GM18498 (cell line): ENCODE measurements around the gene ANKRD11.
"Not testable (repeated sequence)": the region's sequence is repeated elsewhere in the genome, so short reads cannot be mapped to it uniquely, and the experiment has no call there.

Experiments used
- ATAC-seq: cut with Tn5 transposase; IDR thresholded peaks from one replicate; pipeline ENCODE4 v1.9.1; 2021; ENCODE audit warnings: mild to moderate bottlenecking, moderate library complexity; ENCODE audit not compliant: unreplicated experiment

The ANKRD11 gene

DNA sequence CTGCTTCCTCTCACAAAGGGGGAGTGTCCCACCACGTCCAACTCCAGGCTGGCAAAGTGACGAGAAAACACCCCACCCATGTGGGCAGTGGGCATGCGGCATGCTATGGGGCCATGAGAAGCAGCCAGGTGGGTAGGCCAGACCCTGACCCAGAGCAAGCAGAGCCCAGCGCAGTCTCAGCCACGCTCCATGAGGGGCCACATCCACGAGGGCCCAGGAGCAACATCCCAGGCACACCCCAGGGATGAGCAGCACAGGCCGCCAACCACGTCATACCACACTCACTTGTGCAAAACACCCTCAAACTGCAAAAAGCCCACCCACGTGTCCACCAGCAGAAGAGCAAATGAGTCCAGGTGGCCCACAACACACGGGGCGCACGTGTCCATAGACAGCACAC is 155.9 kb downstream of the ANKRD11 start:
- ATAC-seq = no peak

DNA sequence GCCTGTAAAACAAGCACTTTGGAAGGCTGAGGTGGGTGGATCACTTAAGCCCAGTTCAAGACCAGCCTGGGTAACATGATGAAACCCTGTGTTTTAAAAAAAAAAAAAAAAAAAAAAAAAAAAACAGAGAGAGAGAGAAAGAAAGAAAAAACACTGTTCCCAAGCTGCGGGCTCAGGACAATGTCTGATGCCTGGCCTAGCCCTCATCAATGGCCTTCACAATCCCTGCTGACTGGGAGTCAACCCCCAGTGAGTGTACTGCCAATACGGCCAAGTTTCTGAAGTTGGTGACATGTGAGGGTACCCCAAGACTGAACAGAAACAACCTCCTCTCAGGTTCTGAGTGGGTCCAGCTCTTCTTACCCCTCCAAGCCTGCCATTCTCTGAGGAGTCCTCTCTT is 156.3 kb downstream of the ANKRD11 start:
- no peak for ATAC-seq

DNA sequence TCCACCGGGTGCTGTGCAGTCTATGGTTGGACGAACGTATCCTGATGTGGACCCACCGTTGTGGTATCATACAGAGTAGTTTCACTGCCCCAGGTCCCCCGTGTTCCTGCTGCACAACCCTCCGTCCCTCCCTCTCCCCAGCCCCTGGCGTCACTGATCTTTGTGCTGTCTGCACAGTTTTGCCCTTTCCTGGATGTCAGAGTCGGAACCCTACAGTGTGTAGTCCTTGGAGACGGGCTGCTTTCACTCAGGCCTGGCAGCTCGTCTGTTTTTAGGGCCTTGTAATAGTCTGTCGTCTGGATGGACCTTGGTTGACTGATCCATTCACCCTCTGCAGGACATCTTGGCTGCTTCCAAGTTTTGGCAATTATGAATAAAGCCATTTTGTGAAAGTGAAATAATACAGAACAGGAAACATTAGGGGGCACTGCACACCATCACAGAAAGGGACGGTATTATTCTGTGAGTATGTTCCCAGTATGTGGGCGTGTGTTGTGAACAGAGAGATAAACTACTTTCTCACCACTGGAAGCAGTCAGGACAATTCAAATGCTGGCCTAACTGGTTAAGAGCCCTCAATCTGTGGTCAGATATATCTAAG is 156.9 kb downstream of the ANKRD11 start:
- ATAC-seq = not testable (repeated sequence)

GRCh38 chr16:89332902-89333245 is 157.5 kb downstream of the ANKRD11 start:
- no peak for ATAC-seq

DNA sequence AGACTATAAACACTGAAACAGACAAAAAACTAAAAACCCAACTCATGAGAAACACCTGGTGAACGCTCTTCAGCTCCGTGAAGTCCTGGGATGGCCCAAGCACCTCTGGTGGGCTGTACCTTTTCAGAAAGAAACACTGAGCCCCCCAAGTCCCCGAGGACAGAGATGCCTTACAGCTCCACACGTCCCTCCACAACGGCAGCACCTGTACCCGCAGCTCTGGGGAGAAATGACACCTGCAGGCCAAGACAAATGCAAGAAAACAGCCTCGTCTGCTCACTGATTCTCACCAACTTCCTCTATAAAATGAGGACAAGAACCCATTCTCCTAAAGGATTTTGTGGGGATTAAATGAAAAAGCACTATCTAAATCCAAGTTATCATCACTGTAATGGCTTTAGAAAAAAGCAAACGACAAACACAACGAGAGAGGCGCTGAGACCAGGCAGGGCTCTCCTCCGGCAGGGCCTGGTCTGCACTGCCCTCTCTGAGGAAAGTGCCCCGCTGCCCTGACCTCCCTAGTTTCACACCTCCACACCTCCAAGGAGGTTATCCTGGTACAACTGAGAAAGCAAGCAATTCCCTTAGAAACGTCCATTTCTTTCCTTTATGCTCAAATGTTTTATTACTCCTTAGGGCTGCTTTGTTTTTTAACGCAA is 158.0 kb downstream of the ANKRD11 start:
- ATAC-seq = no peak

- no peak for ATAC-seq
Observed at GRCh38 chr16:89331371-89332109, 158.8 kb downstream of the ANKRD11 start.

- ATAC-seq = no peak
Observed at GRCh38 chr16:89330177-89330856, 160.0 kb downstream of the ANKRD11 start.

DNA sequence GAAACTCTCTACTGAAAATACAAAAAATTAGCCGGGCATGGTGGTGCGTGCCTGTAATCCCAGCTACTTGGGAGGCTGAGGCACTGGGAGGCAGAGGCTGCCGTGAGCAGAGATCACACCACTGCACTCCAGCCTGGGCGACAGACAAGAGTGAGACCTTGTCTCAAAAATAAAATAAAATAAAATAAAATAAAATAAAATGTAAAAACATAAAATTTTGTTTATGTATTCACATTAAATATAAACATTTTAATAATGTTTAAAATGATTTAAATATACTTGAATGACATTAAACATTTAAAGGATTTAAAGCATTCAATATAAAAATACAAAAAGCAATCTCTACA is 160.6 kb downstream of the ANKRD11 start:
- ATAC-seq = not testable (repeated sequence)

GRCh38 chr16:89328412-89329400 is 161.7 kb downstream of the ANKRD11 start:
- not testable (repeated sequence) for ATAC-seq

DNA sequence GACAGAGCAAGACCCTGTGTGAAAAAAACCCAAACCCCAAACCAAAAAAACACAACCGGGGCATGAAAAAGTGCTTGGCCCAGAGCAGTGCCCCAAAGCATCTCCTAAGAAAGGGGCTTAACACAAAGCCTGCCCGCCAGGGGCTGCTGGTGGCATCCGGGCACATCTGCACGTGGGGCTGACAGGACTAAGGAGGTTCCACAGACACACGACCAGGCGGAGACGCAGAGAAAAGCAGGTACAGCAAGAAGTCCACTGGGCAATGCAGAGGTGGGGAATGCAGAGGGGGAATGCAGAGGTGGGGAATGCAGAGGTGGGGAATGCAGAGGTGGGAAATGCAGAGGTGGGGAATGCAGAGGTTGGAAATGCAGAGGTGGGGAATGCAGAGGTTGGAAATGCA is 163.6 kb downstream of the ANKRD11 start:
- no peak for ATAC-seq

- no peak for ATAC-seq
Observed at GRCh38 chr16:89325861-89326471, 164.4 kb downstream of the ANKRD11 start.

DNA sequence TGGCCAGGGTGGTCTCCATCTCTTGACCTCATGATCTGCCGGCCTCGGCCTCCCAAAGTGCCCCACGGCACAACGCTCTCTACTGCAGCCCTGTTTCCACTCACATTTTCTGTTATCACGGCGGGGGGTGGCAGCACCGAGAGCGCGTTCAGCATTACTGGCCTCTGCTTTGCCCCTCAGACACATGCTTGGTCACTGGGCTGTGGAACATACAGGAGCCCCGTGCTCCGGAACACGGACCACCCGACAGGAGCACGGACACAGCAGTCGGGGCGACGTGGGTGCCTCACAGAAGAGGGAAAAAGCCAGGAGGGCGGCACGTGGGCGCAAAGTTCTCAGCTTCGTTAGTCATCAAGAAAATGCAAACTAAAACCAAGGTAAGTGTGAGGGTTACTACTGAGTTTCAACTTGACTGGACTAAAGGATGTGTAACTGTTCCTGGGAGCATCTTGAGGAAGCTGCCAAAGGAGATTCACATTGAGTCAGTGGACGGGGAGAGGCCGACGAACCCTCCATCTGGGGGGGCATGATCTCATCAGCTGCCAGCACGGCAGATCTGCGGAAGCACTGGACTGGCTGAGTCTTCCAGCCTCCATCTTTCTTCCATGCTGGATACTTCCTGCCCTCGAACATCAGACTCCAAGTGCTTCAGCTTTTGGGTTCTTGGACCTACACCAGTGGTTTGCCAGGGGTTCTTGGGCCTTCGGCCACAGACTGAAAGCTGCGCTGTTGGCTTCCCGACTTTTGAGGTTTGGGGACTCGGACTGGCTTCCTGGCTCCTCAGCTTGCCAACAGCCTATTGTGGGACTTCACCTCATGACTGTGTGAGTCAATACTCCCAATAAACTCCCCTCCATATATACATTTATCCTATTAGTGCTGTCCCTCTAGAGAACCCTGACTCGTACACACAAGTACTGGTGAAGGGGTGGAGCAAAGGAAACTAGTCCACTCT is 166.0 kb downstream of the ANKRD11 start:
- peak; percentile 57 for ATAC-seq

GRCh38 chr16:89323120-89323960 is 167.0 kb downstream of the ANKRD11 start:
- no peak for ATAC-seq

GRCh38 chr16:89322321-89323119 is 167.8 kb downstream of the ANKRD11 start:
- ATAC-seq = no peak

DNA sequence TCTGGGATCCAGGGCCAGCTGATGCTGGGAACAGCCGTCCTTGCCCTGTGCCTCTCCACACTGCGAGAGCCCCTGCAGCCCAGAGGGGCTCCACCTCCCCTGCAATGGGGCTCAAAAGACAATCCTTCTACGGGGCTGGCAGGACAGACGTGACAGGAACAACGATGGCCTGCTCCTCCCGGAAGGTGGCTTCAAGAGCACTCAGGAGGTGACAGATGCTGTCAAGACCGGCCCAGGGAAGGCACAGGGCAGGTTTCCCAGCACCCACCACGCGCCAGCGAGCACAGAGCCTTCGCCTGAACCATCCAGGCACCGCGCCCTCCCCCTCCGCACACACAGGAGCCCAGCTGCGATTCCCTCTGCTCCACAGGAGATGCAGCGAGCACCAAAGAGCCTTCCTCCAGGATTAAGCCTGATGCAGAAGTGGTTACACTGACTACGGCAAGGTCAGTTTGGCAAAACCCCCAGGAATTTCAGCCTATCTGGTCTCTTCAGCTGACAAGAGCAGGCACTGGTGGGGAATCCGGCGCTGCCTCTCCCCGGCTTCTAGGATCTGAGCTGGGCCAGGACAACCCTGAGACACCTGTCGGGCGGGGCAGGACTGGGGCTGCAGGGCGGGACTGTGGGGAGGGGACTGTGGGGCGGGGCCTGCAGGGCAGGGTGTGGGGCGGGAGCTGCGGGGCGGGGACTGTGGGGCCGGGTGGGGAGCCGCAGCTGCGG is 169.4 kb downstream of the ANKRD11 start:
- ATAC-seq = no peak

DNA sequence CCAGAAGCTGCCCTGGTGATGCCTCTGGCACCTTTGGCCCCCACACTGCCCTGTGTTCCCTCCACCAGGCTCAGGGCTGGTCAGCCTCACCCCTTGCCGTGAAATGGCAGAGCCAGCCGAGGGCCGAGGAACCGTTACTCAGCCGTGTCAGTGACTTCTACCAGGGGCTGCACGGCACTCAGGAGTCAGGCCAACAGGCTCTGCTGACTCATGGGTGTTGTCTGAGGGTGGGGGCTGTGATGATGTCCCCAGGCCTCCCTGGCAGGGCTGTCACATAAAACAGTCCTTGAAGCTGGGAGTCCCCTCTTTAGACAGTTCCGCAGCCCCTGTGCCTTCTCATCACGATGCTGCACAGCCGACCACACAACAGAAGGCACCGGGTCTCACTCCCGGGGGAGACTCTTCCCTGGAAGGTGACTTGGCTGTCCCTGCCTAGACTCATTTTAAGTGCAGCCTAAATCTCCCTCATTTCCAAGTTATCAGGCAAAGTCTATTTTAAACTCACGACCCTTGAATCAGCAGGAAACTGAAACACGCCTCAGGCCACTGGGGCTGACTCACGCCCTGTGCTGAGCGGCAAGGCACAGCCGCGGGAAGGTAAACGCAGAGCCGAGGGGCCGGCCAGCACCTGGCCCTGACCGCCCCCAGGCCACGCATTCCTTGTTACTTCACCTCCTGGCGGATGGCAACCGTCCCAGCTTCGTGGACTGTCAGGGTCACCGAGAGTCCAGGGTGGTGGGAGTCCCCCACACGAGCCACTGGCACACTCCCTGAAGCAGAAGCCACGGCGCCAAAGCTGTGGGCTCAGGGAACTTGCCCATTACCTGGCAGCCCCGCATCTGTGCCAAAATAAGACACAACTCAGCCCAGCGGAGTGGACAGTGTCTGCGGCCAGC is 170.2 kb downstream of the ANKRD11 start:
- ATAC-seq = no peak
